ENCODE data around the gene BHLHA9. TPM values are rescaled to one million over a fixed set of nuclear protein-coding genes. Genes with fewer than 3 reads are reported as not detected.

BHLHA9 gene
- total and polyA plus RNA-seq, 2 of the 8 experiments (the other 6 are each of a cell fraction or from before 2014, with no cell fraction given) = 0.29 to 0.34 TPM

DNA sequence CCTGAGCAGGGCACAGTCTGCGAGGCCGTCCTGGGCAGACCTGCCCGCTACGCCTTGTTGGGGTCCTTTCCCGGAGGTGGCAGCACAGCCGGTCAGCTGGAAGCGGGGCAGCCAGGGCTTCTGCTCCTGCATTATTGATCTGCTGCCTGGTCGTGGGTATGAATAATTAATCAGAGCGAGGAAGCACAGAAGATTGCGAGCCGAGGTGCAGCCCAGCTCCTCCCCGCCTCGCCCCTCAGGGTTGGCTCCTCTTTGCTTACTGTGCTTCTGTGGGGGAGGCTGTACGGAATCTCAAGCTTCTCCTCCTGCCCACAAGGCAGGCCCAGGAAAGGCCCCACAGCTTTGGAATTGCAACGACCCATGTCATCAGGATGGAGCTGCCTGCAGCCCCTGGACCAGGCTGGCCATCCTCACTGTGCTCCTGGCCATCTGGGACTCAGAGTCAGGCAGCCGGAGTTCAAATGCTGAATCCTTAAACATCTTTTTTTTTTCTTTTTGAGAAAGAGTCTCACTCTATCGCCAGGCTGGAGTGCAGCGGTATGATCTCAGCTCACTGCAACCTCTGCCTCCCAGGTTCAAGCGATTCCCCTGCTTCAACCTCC, 34.8 kb downstream of the BHLHA9 start:
- TF ChIP-seq JUN (IDR thresholded peaks at IDR 0.05; ENCODE audit: low read depth, low read length) (no peak), HDAC2 (IDR thresholded peaks at IDR 0.05; ENCODE audit: borderline replicate concordance in 1 of 2, low read depth in 2 of 2, low read length in 2 of 2) (no peak)
- Histone ChIP-seq H3K4me1 (replicated peaks in 1 of 4; ENCODE audit: control insufficient read depth in 3 of 4, insufficient read depth in 4 of 4, low read length in 3 of 4) (no peaks in the 10 kb centered on the region), H4K5ac (ENCODE audit: insufficient read length, low read depth, low read length) (no peak overlapping the region), H3K14ac (ENCODE audit: insufficient read length) (no peak overlapping the region), H2BK15ac (ENCODE audit: low read length) (no peak overlapping the region), H3K79me2 (ENCODE audit: control insufficient read depth in 1 of 2, insufficient read depth in 2 of 2, low read length in 2 of 2) (no peaks in the 10 kb centered on the region), H2BK12ac (ENCODE audit: low read depth, low read length) (no peak overlapping the region), H2BK120ac (replicated peaks; ENCODE audit: low read depth, low read length) (no peak overlapping the region), H3K9ac (replicated peaks in 1 of 4; ENCODE audit: extremely low read depth in 1 of 4, low read depth in 3 of 4, low read length in 3 of 4) (no peak overlapping the region), H2BK5ac (ENCODE audit: low read depth, low read length) (no peak overlapping the region), H3K79me1 (ENCODE audit: low read depth, low read length) (no peaks in the 10 kb centered on the region), H3K9me3 (ENCODE audit: insufficient read depth in 2 of 2, low read depth in 1 of 2, low read length in 1 of 2) (no peaks in the 10 kb centered on the region), H2BK20ac (ENCODE audit: low read length) (no peak overlapping the region), H3K4me3 (ENCODE audit: extremely low read depth in 1 of 4, insufficient read depth in 2 of 4, low read depth in 3 of 4, low read length in 4 of 4) (no peak overlapping the region), H3K18ac (ENCODE audit: extremely low read depth, low read length) (no peak overlapping the region), H4K8ac (ENCODE audit: extremely low read depth, insufficient read depth, low read length) (no peak overlapping the region), H3K23ac (ENCODE audit: insufficient read length) (no peak overlapping the region), H3K4me2 (ENCODE audit: insufficient read depth in 1 of 2, low read depth in 2 of 2, low read length in 2 of 2) (no peak overlapping the region), H3K4ac (replicated peaks; ENCODE audit: insufficient read length, low read depth, low read length) (no peak overlapping the region), H2AK5ac (ENCODE audit: low read depth, low read length) (no peak overlapping the region), H3K27ac (ENCODE audit: low read depth, low read length) (no peak overlapping the region), H3K27me3 (replicated peaks in 1 of 4; ENCODE audit: control insufficient read depth in 3 of 4, extremely low read depth in 1 of 4, insufficient read depth in 3 of 4, low read length in 3 of 4) (no peaks in the 10 kb centered on the region), H3K56ac (replicated peaks; ENCODE audit: insufficient read length, low read depth, low read length) (no peak overlapping the region), H3K23me2 (ENCODE audit: low read depth, low read length) (no peaks in the 10 kb centered on the region), H4K20me1 (replicated peaks in 1 of 2; ENCODE audit: control insufficient read depth in 1 of 2, insufficient read depth in 2 of 2, low read length in 2 of 2) (no peaks in the 10 kb centered on the region), H2AFZ (ENCODE audit: low read length) (no peak overlapping the region), H3K36me3 (ENCODE audit: control insufficient read depth in 2 of 4, insufficient read depth in 4 of 4, low read length in 3 of 4) (no peaks in the 10 kb centered on the region), H4K91ac (replicated peaks; ENCODE audit: insufficient read length, low read length) (no peak overlapping the region)
- WGBS, 2 experiments (ENCODE audit: extremely low coverage in 1 of 2, insufficient coverage in 1 of 2, insufficient read length in 1 of 2, insufficient replicate concordance in 2 of 2, low coverage in 1 of 2, low lambda C conversion rate in 2 of 2, missing lambda C conversion rate in 1 of 2) = 84% methylated on average over 19 of the region's 19 CpGs; no CpG with 5 or more reads in 1 of the 2 experiments
- POLR2A ChIA-PET (ENCODE audit: partially characterized antibody) = interaction anchor here (0.9 kb wide), 1 partner anchor 38 kb away, joined by 3 read pairs; no protein-coding TSS in a partner anchor
- DNase-seq (ENCODE audit: low read depth in 1 of 2, low spot score in 2 of 2) = no peak
- CTCF ChIA-PET (ENCODE audit: partially characterized antibody) = interaction anchor here (0.6 to 2.8 kb wide), 5 partner anchors 27 to 285 kb away, joined by 3 to 12 read pairs (median 3); no protein-coding TSS in a partner anchor
- FAIRE-seq = no peak
